Measurements from ENCODE around the gene HIVEP3.

DNA sequence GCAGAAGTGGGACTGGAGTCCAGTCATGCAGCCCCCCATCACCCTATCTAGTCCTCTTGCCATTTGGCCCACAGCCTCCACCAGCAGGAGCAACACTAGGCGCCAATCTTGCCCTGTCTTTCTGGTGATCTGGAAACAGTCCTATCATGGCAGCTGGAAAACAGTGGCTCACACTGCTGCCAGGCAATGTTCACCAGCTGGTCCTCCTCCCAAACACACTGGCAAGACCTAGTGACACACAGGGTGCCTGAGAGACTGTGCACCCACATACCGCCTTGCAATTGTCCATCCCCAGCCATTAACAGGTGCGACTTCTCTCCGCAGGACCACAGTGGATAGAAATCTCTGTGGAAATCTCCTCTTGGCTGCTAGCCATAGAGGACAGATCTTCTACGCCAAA, 105.5 kb downstream of the HIVEP3 start:
- TF ChIP-seq, protein P1, sequence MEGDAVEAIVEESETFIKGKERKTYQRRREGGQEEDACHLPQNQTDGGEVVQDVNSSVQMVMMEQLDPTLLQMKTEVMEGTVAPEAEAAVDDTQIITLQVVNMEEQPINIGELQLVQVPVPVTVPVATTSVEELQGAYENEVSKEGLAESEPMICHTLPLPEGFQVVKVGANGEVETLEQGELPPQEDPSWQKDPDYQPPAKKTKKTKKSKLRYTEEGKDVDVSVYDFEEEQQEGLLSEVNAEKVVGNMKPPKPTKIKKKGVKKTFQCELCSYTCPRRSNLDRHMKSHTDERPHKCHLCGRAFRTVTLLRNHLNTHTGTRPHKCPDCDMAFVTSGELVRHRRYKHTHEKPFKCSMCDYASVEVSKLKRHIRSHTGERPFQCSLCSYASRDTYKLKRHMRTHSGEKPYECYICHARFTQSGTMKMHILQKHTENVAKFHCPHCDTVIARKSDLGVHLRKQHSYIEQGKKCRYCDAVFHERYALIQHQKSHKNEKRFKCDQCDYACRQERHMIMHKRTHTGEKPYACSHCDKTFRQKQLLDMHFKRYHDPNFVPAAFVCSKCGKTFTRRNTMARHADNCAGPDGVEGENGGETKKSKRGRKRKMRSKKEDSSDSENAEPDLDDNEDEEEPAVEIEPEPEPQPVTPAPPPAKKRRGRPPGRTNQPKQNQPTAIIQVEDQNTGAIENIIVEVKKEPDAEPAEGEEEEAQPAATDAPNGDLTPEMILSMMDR (conservative IDR thresholded peaks at IDR 0.05), result no peak
- TF ChIP-seq EZH2 (IDR thresholded peaks at IDR 0.05; ENCODE audit: low read depth), result no peak
